GM23248 (cell line): ENCODE results near the gene BNIP3. TPM values are rescaled to one million over a fixed set of nuclear protein-coding genes. Genes with fewer than 3 reads are reported as not detected.
A peak's percentile ranks its signal among the peaks of the same experiment; 100 is the strongest.

Experiments
- DNase-seq: peaks from one replicate; pipeline ENCODE4 v3.0.0-alpha.2; 2015
- H2AFZ ChIP-seq: fragments of 200-600 bp; sonication (generic); 2 replicates; pipeline ENCODE4 v1.6.1; 2016; ENCODE audit warnings: antibody characterized with exemption
- H3F3A ChIP-seq: fragments of 200-600 bp; sonication (generic); 2 replicates; pipeline ENCODE4 v1.6.1; 2016; ENCODE audit warnings: mild to moderate bottlenecking, antibody characterized with exemption, mixed run types; ENCODE audit not compliant: insufficient read depth
- H3K27ac ChIP-seq: fragments of 200-600 bp; sonication (generic); 2 replicates; pipeline ENCODE4 v1.5.1; 2016; ENCODE audit warnings: mild to moderate bottlenecking
- H3K27me3 ChIP-seq: fragments of 200-600 bp; sonication (generic); replicated peaks from 2 replicates; pipeline ENCODE4 v1.6.1; 2016; ENCODE audit warnings: mild to moderate bottlenecking; ENCODE audit not compliant: insufficient read depth
- H3K36me3 ChIP-seq: fragments of 200-600 bp; sonication (generic); 2 replicates; pipeline ENCODE4 v1.6.1; 2016; ENCODE audit warnings: low read depth, mild to moderate bottlenecking
- H3K4me1 ChIP-seq: fragments of 200-600 bp; sonication (generic); 2 replicates; pipeline ENCODE4 v1.6.1; 2016; ENCODE audit warnings: mild to moderate bottlenecking; ENCODE audit not compliant: insufficient read depth
- H3K4me2 ChIP-seq: fragments of 200-600 bp; sonication (generic); one replicate; pipeline ENCODE4 v1.6.1; 2016; ENCODE audit warnings: mild to moderate bottlenecking; ENCODE audit not compliant: unreplicated experiment
- H3K4me3 ChIP-seq: fragments of 200-600 bp; sonication (generic); 2 replicates; pipeline ENCODE4 v1.5.1; 2016; ENCODE audit warnings: mild to moderate bottlenecking
- H3K79me2 ChIP-seq: fragments of 200-600 bp; sonication (generic); 2 replicates; pipeline ENCODE4 v1.6.1; 2016; ENCODE audit warnings: mild to moderate bottlenecking; ENCODE audit not compliant: insufficient read depth
- H3K9ac ChIP-seq: fragments of 200-600 bp; sonication (generic); 2 replicates; pipeline ENCODE4 v1.6.1; 2016; ENCODE audit warnings: mild to moderate bottlenecking
- H3K9me2 ChIP-seq: fragments of 200-600 bp; sonication (generic); 2 replicates; pipeline ENCODE4 v1.6.1; 2016; ENCODE audit warnings: mixed run types, mild to moderate bottlenecking, moderate library complexity; ENCODE audit not compliant: insufficient read depth
- H3K9me3 ChIP-seq: fragments of 200-600 bp; sonication (generic); one replicate; pipeline ENCODE4 v1.6.1; 2017; ENCODE audit warnings: low read depth
- H4K20me1 ChIP-seq: fragments of 200-600 bp; sonication (generic); 2 replicates; pipeline ENCODE4 v1.6.0; 2016; ENCODE audit not compliant: insufficient read depth
- EZH2 ChIP-seq: fragments of 200-600 bp; sonication (generic); IDR thresholded peaks from 2 replicates; pipeline ENCODE4 v1.6.1; 2018; ENCODE audit warnings: antibody characterized with exemption, mild to moderate bottlenecking; ENCODE audit not compliant: insufficient read depth, poor library complexity, severe bottlenecking
- EZH2phosphoT487 ChIP-seq: fragments of 200-600 bp; sonication (generic); IDR thresholded peaks from 2 replicates; pipeline ENCODE4 v1.6.1; 2018; ENCODE audit warnings: antibody characterized with exemption, moderate library complexity, mild to moderate bottlenecking, low read depth; ENCODE audit not compliant: insufficient read depth
- WGBS, 2 experiments: methylation state at CpG; one replicate each; pipeline ENCODE4 v1.1.6; 2015 to 2017; ENCODE audit warnings: low lambda C conversion rate in 2 of 2, low coverage in 1 of 2; ENCODE audit errors: missing lambda C conversion rate in 2 of 2; 5-methylcytosine and 5-hydroxymethylcytosine counted together
- in situ Hi-C: fragments of 300-500 bp; cut with MboI; formaldehyde crosslinking; loops from 2 replicates; pipeline ENCODE4 v1.15.0; 2020
- polyA plus RNA-seq: library from polyadenylated mRNA; unstranded; fragments of >200 nt; fragmentation: Nextera tagmentation; extraction: Ambion mirVana; gene quantifications from 2 replicates; pipeline ENCODE4 v1.2.1, GENCODE V29; 2016
- total RNA-seq: library from RNA; depleted of rRNA; stranded (reverse); fragments of >200 nt; shearing (Covaris generic); gene quantifications from 2 replicates; pipeline ENCODE4 v1.2.3, GENCODE V29; 2014

BNIP3 gene
- total and polyA plus RNA-seq, 2 experiments from 2014 or later, result 370 to 423 TPM

- 3% methylated on average over 36 of the region's 36 CpGs for WGBS, 2 experiments
These were observed 41.5 kb upstream of the BNIP3 start for GRCh38 chr10:132023092-132023811.

DNA sequence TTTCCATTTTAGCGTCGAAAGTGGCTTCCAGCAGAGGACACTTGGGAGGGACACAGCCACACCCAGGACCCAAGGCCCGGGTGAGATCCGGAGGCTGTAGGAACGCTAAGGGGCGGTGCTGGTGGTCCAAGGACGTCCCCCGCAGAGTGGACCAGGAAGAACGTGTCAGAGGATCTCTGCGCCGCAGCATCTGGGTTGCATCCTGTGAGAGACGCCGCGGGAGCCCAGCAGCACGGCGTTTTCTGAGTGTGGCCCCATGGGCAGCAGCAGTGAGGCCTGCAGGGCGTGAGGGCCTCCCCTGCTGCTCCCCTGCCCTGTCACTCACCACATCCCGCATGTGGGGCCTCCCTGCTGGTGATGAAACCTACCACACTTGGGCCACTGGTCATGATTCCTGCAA, 40.5 kb upstream of the BNIP3 start:
- no peaks in the 10 kb centered on the region for H3F3A ChIP-seq
- H3K27me3 ChIP-seq, result no peaks in the 10 kb centered on the region; the same call in 1 of the 2 replicates
- in situ Hi-C loops, result loop anchor here (5.0 kb wide), 1 partner anchor 135 kb away; no protein-coding TSS in a partner anchor
- no peaks in the 10 kb centered on the region for H3K36me3 ChIP-seq
- no peak overlapping the region for H3K4me3 ChIP-seq
- H2AFZ ChIP-seq, result no peak overlapping the region
- H3K4me2 ChIP-seq, result no peak overlapping the region
- 66 to 70% methylated on average over 18 of the region's 18 CpGs for WGBS, 2 experiments
- no peaks in the 10 kb centered on the region for H3K79me2 ChIP-seq
- H3K9me2 ChIP-seq, result no peaks in the 10 kb centered on the region
- no peak overlapping the region for H3K27ac ChIP-seq
- H3K4me1 ChIP-seq, result no peaks in the 10 kb centered on the region
- TF ChIP-seq EZH2 (no peak), EZH2phosphoT487 (no peak)
- no peak for DNase-seq
- no peaks in the 10 kb centered on the region for H3K9me3 ChIP-seq
- no peaks in the 10 kb centered on the region for H4K20me1 ChIP-seq
- H3K9ac ChIP-seq, result no peak overlapping the region

More at GRCh38 chr10:132023092-132023811, 41.5 kb upstream of the BNIP3 start:
- in situ Hi-C loops, result loop anchor here (5.0 kb wide), 1 partner anchor 136 kb away; no protein-coding TSS in a partner anchor
- H3K36me3 ChIP-seq, result no peaks in the 10 kb centered on the region
- TF ChIP-seq EZH2phosphoT487, result no peak
- TF ChIP-seq EZH2, result no peak
- H3K9me2 ChIP-seq, result no peaks in the 10 kb centered on the region
- H4K20me1 ChIP-seq, result no peaks in the 10 kb centered on the region
- H3K27ac ChIP-seq, result no peak overlapping the region
- H3K9me3 ChIP-seq, result no peaks in the 10 kb centered on the region
- H3K79me2 ChIP-seq, result no peaks in the 10 kb centered on the region
- H3K4me2 ChIP-seq, result peak overlapping the region; percentile 100
- no peaks in the 10 kb centered on the region; the same call in 1 of the 2 replicates for H3K27me3 ChIP-seq
- H3K4me1 ChIP-seq, result no peaks in the 10 kb centered on the region
- H3K4me3 ChIP-seq, result peak overlapping the region; percentile 76
- no peaks in the 10 kb centered on the region for H3F3A ChIP-seq
- H3K9ac ChIP-seq, result peak overlapping the region; percentile 43
- H2AFZ ChIP-seq, result peak overlapping the region; percentile 84
- DNase-seq, result peak; percentile 88

DNA sequence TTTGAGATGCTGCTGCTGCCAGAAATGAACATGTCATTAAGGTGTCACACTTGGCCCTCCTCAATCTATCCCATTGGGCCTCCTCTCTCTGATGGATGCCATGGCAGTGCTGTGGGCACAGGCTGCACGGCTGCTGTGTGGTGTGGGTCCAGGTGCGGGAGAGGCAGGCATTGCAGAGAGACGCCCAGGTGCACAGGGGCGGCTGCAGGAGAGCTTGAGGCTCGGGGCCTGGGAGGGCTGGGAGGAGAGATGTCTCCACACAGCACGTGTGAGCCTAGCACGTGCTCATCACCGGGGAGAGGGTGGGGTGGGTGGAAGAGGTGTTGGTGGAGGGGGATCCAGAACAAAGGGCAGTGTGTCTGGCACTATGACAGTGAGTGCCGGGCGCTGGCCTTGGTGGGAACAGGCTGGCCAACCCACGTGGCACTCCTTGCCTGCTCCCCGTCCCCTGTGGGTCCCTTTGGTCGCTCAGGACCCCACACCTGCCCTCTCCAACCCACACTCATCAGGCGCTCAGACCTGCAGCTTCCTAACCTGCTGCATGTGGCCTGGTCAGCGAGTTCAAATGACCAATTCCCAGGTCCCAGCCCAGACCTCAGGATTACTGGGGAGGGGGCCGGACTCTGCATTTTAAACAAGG, 39.9 kb upstream of the BNIP3 start:
- TF ChIP-seq EZH2phosphoT487, result no peak
- no peak for TF ChIP-seq EZH2
- no peak overlapping the region for H3K4me3 ChIP-seq
- in situ Hi-C loops, result loop anchor here (5.0 kb wide), 1 partner anchor 134 kb away; no protein-coding TSS in a partner anchor

DNA sequence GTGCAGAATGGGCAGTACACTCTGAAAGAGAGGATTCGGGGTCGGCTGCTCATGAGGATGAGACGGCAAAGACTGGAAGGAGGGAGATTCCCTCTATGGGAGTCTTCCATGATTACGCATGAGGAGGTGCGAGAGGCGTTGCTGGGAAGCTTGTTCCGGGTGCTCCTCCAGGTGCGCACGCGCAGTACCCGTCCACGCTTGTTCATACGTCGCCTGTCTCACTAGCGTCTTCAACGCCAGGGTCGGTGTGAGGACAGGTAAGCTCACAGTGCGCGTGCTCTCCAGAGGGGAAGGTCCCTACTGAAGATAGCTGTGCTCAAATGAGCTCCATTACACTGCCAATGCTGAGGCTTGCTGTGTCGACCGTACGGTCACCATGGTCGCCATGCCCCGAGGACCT, 39.3 kb upstream of the BNIP3 start:
- Histone ChIP-seq H4K20me1 (no peaks in the 10 kb centered on the region), H3K4me3 (no peak overlapping the region), H3K4me2 (no peak overlapping the region), H3K27ac (no peak overlapping the region), H3F3A (no peaks in the 10 kb centered on the region), H2AFZ (no peak overlapping the region), H3K9me3 (no peaks in the 10 kb centered on the region), H3K9ac (no peak overlapping the region), H3K36me3 (no peaks in the 10 kb centered on the region), H3K9me2 (no peaks in the 10 kb centered on the region), H3K27me3 (peaks cover 5% of the 10 kb centered on the region; the same call in 1 of the 2 replicates), H3K4me1 (no peaks in the 10 kb centered on the region), H3K79me2 (no peaks in the 10 kb centered on the region)
- 76 to 78% methylated on average over 24 of the region's 24 CpGs for WGBS, 2 experiments
- in situ Hi-C loops, result loop anchor here (5.0 kb wide), 1 partner anchor 134 kb away; no protein-coding TSS in a partner anchor
- no peak for DNase-seq
- TF ChIP-seq EZH2phosphoT487, result no peak
- no peak for TF ChIP-seq EZH2

More for the DNA sequence above, 39.9 kb upstream of the BNIP3 start:
- H3K79me2 ChIP-seq, result no peaks in the 10 kb centered on the region
- no peak overlapping the region for H3K9ac ChIP-seq
- DNase-seq, result no peak
- H3K4me2 ChIP-seq, result no peak overlapping the region
- H3K27me3 ChIP-seq, result peaks cover 5% of the 10 kb centered on the region; the same call in 1 of the 2 replicates
- H2AFZ ChIP-seq, result no peak overlapping the region
- H3K4me1 ChIP-seq, result no peaks in the 10 kb centered on the region
- H4K20me1 ChIP-seq, result no peaks in the 10 kb centered on the region
- no peak overlapping the region for H3K27ac ChIP-seq
- H3K9me2 ChIP-seq, result no peaks in the 10 kb centered on the region
- no peaks in the 10 kb centered on the region for H3F3A ChIP-seq
- H3K9me3 ChIP-seq, result no peaks in the 10 kb centered on the region
- no peaks in the 10 kb centered on the region for H3K36me3 ChIP-seq
- 66% methylated on average over 16 of the region's 16 CpGs for WGBS, 2 experiments
